Measurements from ENCODE around the gene IGF1R.
"Not testable (repeated sequence)": the region's sequence is repeated elsewhere in the genome, so short reads cannot be mapped to it uniquely, and the experiment has no call there.

Gene IGF1R

GRCh38 chr15:98964466-98965133 is 316.3 kb downstream of the IGF1R start:
- Histone ChIP-seq H3K79me2 (ENCODE audit: low read length) (no peaks in the 10 kb centered on the region), H3K4me3 (ENCODE audit: low read length) (no peak overlapping the region), H3K36me3 (replicated peaks; ENCODE audit: low read depth, low read length) (peaks cover 3% of the 10 kb centered on the region), H3K4me1 (ENCODE audit: low read length) (no peaks in the 10 kb centered on the region), H4K20me1 (ENCODE audit: insufficient read depth, low read length) (no peaks in the 10 kb centered on the region), H2AFZ (ENCODE audit: low read depth, low read length) (no peak overlapping the region), H3K27ac (ENCODE audit: low read length) (no peak overlapping the region), H3K4me2 (ENCODE audit: low read length) (no peak overlapping the region), H3K9ac (ENCODE audit: low read length) (no peak overlapping the region), H3K27me3 (ENCODE audit: low read depth, low read length) (no peaks in the 10 kb centered on the region), H3K9me3 (ENCODE audit: insufficient read depth, low read length) (no peaks in the 10 kb centered on the region)
- TF ChIP-seq EZH2phosphoT487 (IDR thresholded peaks at IDR 0.05; ENCODE audit: low read depth): no peak
- TF ChIP-seq, protein P1, sequence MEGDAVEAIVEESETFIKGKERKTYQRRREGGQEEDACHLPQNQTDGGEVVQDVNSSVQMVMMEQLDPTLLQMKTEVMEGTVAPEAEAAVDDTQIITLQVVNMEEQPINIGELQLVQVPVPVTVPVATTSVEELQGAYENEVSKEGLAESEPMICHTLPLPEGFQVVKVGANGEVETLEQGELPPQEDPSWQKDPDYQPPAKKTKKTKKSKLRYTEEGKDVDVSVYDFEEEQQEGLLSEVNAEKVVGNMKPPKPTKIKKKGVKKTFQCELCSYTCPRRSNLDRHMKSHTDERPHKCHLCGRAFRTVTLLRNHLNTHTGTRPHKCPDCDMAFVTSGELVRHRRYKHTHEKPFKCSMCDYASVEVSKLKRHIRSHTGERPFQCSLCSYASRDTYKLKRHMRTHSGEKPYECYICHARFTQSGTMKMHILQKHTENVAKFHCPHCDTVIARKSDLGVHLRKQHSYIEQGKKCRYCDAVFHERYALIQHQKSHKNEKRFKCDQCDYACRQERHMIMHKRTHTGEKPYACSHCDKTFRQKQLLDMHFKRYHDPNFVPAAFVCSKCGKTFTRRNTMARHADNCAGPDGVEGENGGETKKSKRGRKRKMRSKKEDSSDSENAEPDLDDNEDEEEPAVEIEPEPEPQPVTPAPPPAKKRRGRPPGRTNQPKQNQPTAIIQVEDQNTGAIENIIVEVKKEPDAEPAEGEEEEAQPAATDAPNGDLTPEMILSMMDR (IDR thresholded peaks at IDR 0.05; ENCODE audit: low read depth, low read length): no peak

- not testable (repeated sequence) for H3K4me2 ChIP-seq (ENCODE audit: low read length); H3K27ac ChIP-seq (ENCODE audit: low read length); H3K4me3 ChIP-seq (ENCODE audit: low read length); H3K9me3 ChIP-seq (ENCODE audit: insufficient read depth, low read length); H3K9ac ChIP-seq (ENCODE audit: low read length); H3K36me3 ChIP-seq (replicated peaks; ENCODE audit: low read depth, low read length); H3K79me2 ChIP-seq (ENCODE audit: low read length); H4K20me1 ChIP-seq (ENCODE audit: insufficient read depth, low read length); H2AFZ ChIP-seq (ENCODE audit: low read depth, low read length); H3K27me3 ChIP-seq (ENCODE audit: low read depth, low read length); H3K4me1 ChIP-seq (ENCODE audit: low read length)
Measured at GRCh38 chr15:98965134-98965491, 316.8 kb downstream of the IGF1R start.

GRCh38 chr15:98965597-98965996 is 317.3 kb downstream of the IGF1R start:
- Histone ChIP-seq H3K36me3 (replicated peaks; ENCODE audit: low read depth, low read length) (peaks cover 3% of the 10 kb centered on the region), H3K4me2 (ENCODE audit: low read length) (no peak overlapping the region), H3K27me3 (ENCODE audit: low read depth, low read length) (no peaks in the 10 kb centered on the region), H3K9me3 (ENCODE audit: insufficient read depth, low read length) (no peaks in the 10 kb centered on the region), H3K27ac (ENCODE audit: low read length) (no peak overlapping the region), H3K79me2 (ENCODE audit: low read length) (no peaks in the 10 kb centered on the region), H2AFZ (ENCODE audit: low read depth, low read length) (no peak overlapping the region), H3K4me1 (ENCODE audit: low read length) (no peaks in the 10 kb centered on the region), H4K20me1 (ENCODE audit: insufficient read depth, low read length) (no peaks in the 10 kb centered on the region), H3K9ac (ENCODE audit: low read length) (no peak overlapping the region), H3K4me3 (ENCODE audit: low read length) (no peak overlapping the region)
- TF ChIP-seq, protein P1 (IDR thresholded peaks at IDR 0.05; ENCODE audit: low read depth, low read length): no peak
- TF ChIP-seq EZH2phosphoT487 (IDR thresholded peaks at IDR 0.05; ENCODE audit: low read depth): no peak

DNA sequence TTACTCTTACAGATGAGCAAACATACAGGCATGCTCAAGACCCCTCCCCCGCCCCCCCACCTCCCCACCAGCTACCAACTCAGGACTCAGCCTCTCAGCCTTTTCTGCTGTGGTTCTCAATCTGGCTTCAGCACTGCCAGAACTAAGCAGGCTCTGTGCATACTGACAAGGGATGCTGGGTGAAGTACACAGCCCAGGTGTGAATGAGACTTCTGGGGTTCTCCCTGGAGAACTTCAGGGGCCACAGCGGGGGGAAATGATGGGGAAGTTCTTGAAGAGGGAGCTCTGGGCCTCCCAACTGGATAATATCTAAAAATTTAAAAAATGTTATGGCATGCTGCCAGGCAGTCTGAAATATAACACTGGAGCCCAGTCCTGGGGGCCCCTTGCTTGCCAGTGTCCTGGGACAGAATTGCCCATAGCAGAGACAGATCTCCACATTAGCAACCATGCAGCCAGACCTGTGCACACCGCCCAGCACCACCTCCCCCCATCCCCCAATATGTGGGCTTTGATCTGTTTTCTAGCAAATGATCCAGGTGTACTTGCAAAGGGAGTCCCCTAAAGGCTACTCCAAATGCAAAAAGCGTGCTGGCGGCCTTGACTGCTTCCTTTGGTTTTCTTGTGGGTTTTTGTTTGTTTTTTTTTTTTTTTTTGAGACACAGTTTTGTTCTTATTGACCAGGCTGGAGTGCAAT is 317.9 kb downstream of the IGF1R start:
- Histone ChIP-seq H3K79me2 (ENCODE audit: low read length) (no peaks in the 10 kb centered on the region), H3K9me3 (ENCODE audit: insufficient read depth, low read length) (no peaks in the 10 kb centered on the region), H3K4me3 (ENCODE audit: low read length) (no peak overlapping the region), H3K4me1 (ENCODE audit: low read length) (no peaks in the 10 kb centered on the region), H3K36me3 (replicated peaks; ENCODE audit: low read depth, low read length) (peaks cover 3% of the 10 kb centered on the region), H3K9ac (ENCODE audit: low read length) (no peak overlapping the region), H3K27ac (ENCODE audit: low read length) (no peak overlapping the region), H3K27me3 (ENCODE audit: low read depth, low read length) (no peaks in the 10 kb centered on the region), H3K4me2 (ENCODE audit: low read length) (no peak overlapping the region), H4K20me1 (ENCODE audit: insufficient read depth, low read length) (no peaks in the 10 kb centered on the region), H2AFZ (ENCODE audit: low read depth, low read length) (no peak overlapping the region)
- TF ChIP-seq, protein P1 (IDR thresholded peaks at IDR 0.05; ENCODE audit: low read depth, low read length): no peak
- no peak for TF ChIP-seq EZH2phosphoT487 (IDR thresholded peaks at IDR 0.05; ENCODE audit: low read depth)
